Measurements from ENCODE around the gene CRYBG1. TPM values are rescaled to one million over a fixed set of nuclear protein-coding genes. Genes with fewer than 3 reads are reported as not detected.

Gene CRYBG1
- polyA plus RNA-seq, 1 donor from 2014 or later, result 0.73 TPM

- Histone ChIP-seq H3K27me3 (ENCODE audit: insufficient read depth, low read depth, low read length) (no peaks in the 10 kb centered on the region), H3K4me2 (ENCODE audit: low read length) (no peak overlapping the region), H2AFZ (ENCODE audit: low read depth, low read length) (no peak overlapping the region), H3K79me2 (replicated peaks; ENCODE audit: insufficient read depth, low read length) (no peaks in the 10 kb centered on the region), H3F3A (ENCODE audit: insufficient read depth, low read length, poor library complexity, severe bottlenecking) (no peaks in the 10 kb centered on the region), H3K36me3 (ENCODE audit: insufficient read depth, low read length) (no peaks in the 10 kb centered on the region), H3K4me3 (ENCODE audit: low read length) (no peak overlapping the region), H4K20me1 (ENCODE audit: insufficient read depth) (no peaks in the 10 kb centered on the region), H3K9me2 (ENCODE audit: insufficient read depth, low read length) (no peaks in the 10 kb centered on the region), H3K9ac (ENCODE audit: low read length) (no peak overlapping the region), H3K27ac (ENCODE audit: low read length) (no peak overlapping the region), H3K9me3 (ENCODE audit: low read length) (no peaks in the 10 kb centered on the region)
- TF ChIP-seq POLR2AphosphoS5 (IDR thresholded peaks at IDR 0.05) (no peak), SMC3 (conservative IDR thresholded peaks at IDR 0.05; ENCODE audit: poor library complexity) (no peak), EZH2 (IDR thresholded peaks at IDR 0.05; ENCODE audit: borderline replicate concordance, insufficient read depth, low read length, poor library complexity, severe bottlenecking) (no peak), MXI1 (conservative IDR thresholded peaks at IDR 0.05; ENCODE audit: poor library complexity, severe bottlenecking) (no peak), EP300 (conservative IDR thresholded peaks at IDR 0.05; ENCODE audit: poor library complexity, severe bottlenecking) (no peak), REST (IDR thresholded peaks at IDR 0.05; ENCODE audit: borderline replicate concordance) (no peak), CTCF (IDR thresholded peaks at IDR 0.05; ENCODE audit: poor library complexity, severe bottlenecking) (no peak), TAF1 (IDR thresholded peaks at IDR 0.05; ENCODE audit: low read depth) (no peak), RAD21 (conservative IDR thresholded peaks at IDR 0.05) (no peak)
These were observed 258.7 kb downstream of the CRYBG1 start for GRCh38 chr6:106619223-106619622.

- Histone ChIP-seq H4K20me1 (ENCODE audit: insufficient read depth) (no peaks in the 10 kb centered on the region), H3K79me2 (replicated peaks; ENCODE audit: insufficient read depth, low read length) (no peaks in the 10 kb centered on the region), H3K9me3 (ENCODE audit: low read length) (no peaks in the 10 kb centered on the region), H3K27me3 (ENCODE audit: insufficient read depth, low read depth, low read length) (no peaks in the 10 kb centered on the region), H3K4me3 (ENCODE audit: low read length) (no peak overlapping the region), H3F3A (ENCODE audit: insufficient read depth, low read length, poor library complexity, severe bottlenecking) (no peaks in the 10 kb centered on the region), H3K4me2 (ENCODE audit: low read length) (no peak overlapping the region), H3K9me2 (ENCODE audit: insufficient read depth, low read length) (no peaks in the 10 kb centered on the region), H3K9ac (ENCODE audit: low read length) (no peak overlapping the region), H3K36me3 (ENCODE audit: insufficient read depth, low read length) (no peaks in the 10 kb centered on the region), H2AFZ (ENCODE audit: low read depth, low read length) (no peak overlapping the region), H3K27ac (ENCODE audit: low read length) (no peak overlapping the region)
- TF ChIP-seq MXI1 (conservative IDR thresholded peaks at IDR 0.05; ENCODE audit: poor library complexity, severe bottlenecking) (no peak), SMC3 (conservative IDR thresholded peaks at IDR 0.05; ENCODE audit: poor library complexity) (no peak), EZH2 (IDR thresholded peaks at IDR 0.05; ENCODE audit: borderline replicate concordance, insufficient read depth, low read length, poor library complexity, severe bottlenecking) (no peak), EP300 (conservative IDR thresholded peaks at IDR 0.05; ENCODE audit: poor library complexity, severe bottlenecking) (no peak), RAD21 (conservative IDR thresholded peaks at IDR 0.05) (no peak), POLR2AphosphoS5 (IDR thresholded peaks at IDR 0.05) (no peak), CTCF (IDR thresholded peaks at IDR 0.05; ENCODE audit: poor library complexity, severe bottlenecking) (no peak), TAF1 (IDR thresholded peaks at IDR 0.05; ENCODE audit: low read depth) (no peak), REST (IDR thresholded peaks at IDR 0.05; ENCODE audit: borderline replicate concordance) (no peak)
These were observed 260.6 kb downstream of the CRYBG1 start for GRCh38 chr6:106620931-106621672.
